ENCODE data around the gene MED12L. TPM values are rescaled to one million over a fixed set of nuclear protein-coding genes. Genes with fewer than 3 reads are reported as not detected.

The MED12L gene
- total RNA-seq, 1 experiment from 2014 or later, result 3.0 TPM

DNA sequence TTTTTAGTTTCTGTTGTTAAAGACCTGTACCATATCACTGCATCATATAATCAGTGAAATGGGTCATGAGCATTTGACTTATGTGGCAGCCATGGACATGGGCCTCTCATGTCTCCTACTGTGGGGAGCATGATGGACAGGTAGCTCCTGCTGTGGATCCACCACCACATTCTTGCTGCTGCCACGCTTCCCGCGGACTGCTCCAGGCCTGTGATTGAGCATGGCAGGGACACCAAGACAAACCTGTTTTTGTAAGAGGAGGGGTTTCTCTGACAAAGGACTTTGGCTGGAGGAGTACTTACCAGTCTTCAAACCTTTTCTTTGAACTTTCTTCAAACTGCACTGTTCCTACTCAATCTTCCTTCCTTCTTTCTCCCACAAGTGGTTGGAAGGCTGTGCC lies 210.8 kb downstream of the MED12L start:
- ChIA-PET CTCF (interaction anchor here (0.6 kb wide), 1 partner anchor 103 kb away, joined by 4 read pairs; no protein-coding TSS in a partner anchor), POLR2A (ENCODE audit: unreplicated experiment) (no interaction called here)
- no peaks in the 10 kb centered on the region for H3F3A ChIP-seq (ENCODE audit: insufficient read depth, low read depth)
- H3K4me1 ChIP-seq (replicated peaks; ENCODE audit: insufficient read depth), result peaks cover 2% of the 10 kb centered on the region; the same call in 1 of the 2 replicates
- H3K36me3 ChIP-seq (ENCODE audit: low read depth), result peaks cover 7% of the 10 kb centered on the region; the same call in 1 of the 2 replicates
- TF ChIP-seq, protein P1, sequence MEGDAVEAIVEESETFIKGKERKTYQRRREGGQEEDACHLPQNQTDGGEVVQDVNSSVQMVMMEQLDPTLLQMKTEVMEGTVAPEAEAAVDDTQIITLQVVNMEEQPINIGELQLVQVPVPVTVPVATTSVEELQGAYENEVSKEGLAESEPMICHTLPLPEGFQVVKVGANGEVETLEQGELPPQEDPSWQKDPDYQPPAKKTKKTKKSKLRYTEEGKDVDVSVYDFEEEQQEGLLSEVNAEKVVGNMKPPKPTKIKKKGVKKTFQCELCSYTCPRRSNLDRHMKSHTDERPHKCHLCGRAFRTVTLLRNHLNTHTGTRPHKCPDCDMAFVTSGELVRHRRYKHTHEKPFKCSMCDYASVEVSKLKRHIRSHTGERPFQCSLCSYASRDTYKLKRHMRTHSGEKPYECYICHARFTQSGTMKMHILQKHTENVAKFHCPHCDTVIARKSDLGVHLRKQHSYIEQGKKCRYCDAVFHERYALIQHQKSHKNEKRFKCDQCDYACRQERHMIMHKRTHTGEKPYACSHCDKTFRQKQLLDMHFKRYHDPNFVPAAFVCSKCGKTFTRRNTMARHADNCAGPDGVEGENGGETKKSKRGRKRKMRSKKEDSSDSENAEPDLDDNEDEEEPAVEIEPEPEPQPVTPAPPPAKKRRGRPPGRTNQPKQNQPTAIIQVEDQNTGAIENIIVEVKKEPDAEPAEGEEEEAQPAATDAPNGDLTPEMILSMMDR (conservative IDR thresholded peaks at IDR 0.05), result no peak
- no peak for TF ChIP-seq EZH2 (IDR thresholded peaks at IDR 0.05; ENCODE audit: low read depth)
- H3K79me2 ChIP-seq (ENCODE audit: low read depth), result no peaks in the 10 kb centered on the region
- BruUV-seq (replicated peaks), result no TSS peak
- no peak overlapping the region for H3K27ac ChIP-seq
- no peak overlapping the region for H3K4me2 ChIP-seq
- intact Hi-C loops (cut with micrococcal nuclease; ENCODE audit: unreplicated experiment), result loop anchor here (10.0 kb wide), 2 partner anchors 169 to 1169 kb away; partner anchors contain the start of gene IGSF10
- no peak overlapping the region for H2AFZ ChIP-seq
- no peak overlapping the region for H3K4me3 ChIP-seq
- no peaks in the 10 kb centered on the region for H3K9me2 ChIP-seq (ENCODE audit: insufficient read depth)
- no peaks in the 10 kb centered on the region for H4K20me1 ChIP-seq (ENCODE audit: insufficient read depth)
- no peak for DNase-seq
- no peaks in the 10 kb centered on the region for H3K27me3 ChIP-seq (ENCODE audit: insufficient read depth, low read depth)
- H3K9me3 ChIP-seq (ENCODE audit: insufficient read depth, low read depth), result no peaks in the 10 kb centered on the region

DNA sequence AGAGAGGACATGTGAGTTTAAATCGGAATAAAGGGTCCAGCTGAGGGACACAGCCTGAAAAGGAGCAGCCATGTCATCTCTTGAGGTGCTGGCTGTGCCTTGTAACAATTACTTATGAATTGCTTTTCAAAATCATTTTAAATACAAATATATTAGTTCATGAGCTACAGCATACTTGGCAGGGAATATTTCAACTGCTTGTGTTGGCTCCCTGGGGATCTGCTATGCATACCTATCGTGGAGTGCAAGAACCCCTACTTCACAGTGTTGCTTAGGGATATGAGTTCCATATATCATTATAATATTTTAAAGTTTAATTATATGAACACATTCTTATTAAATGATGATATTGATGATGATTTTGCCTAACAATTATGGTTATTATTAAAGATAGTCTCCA lies 212.0 kb downstream of the MED12L start:
- Histone ChIP-seq H2AFZ (no peak overlapping the region), H3K36me3 (ENCODE audit: low read depth) (peaks cover 7% of the 10 kb centered on the region; the same call in 1 of the 2 replicates), H4K20me1 (ENCODE audit: insufficient read depth) (no peaks in the 10 kb centered on the region), H3F3A (ENCODE audit: insufficient read depth, low read depth) (no peaks in the 10 kb centered on the region), H3K27me3 (ENCODE audit: insufficient read depth, low read depth) (no peaks in the 10 kb centered on the region), H3K27ac (no peak overlapping the region), H3K4me2 (no peak overlapping the region), H3K9me3 (ENCODE audit: insufficient read depth, low read depth) (no peaks in the 10 kb centered on the region), H3K4me1 (replicated peaks; ENCODE audit: insufficient read depth) (peaks cover 13% of the 10 kb centered on the region), H3K9me2 (ENCODE audit: insufficient read depth) (no peaks in the 10 kb centered on the region), H3K4me3 (no peak overlapping the region), H3K79me2 (ENCODE audit: low read depth) (no peaks in the 10 kb centered on the region)
- BruUV-seq (replicated peaks), result no TSS peak
- ChIA-PET CTCF (no interaction called here), POLR2A (ENCODE audit: unreplicated experiment) (no interaction called here)
- DNase-seq, result no peak
- intact Hi-C loops (cut with micrococcal nuclease; ENCODE audit: unreplicated experiment), result loop anchor here (10.0 kb wide), 2 partner anchors 167 to 1167 kb away; partner anchors contain the start of gene IGSF10
- TF ChIP-seq EZH2 (IDR thresholded peaks at IDR 0.05; ENCODE audit: low read depth), result no peak
- TF ChIP-seq, protein P1 (conservative IDR thresholded peaks at IDR 0.05), result no peak

DNA sequence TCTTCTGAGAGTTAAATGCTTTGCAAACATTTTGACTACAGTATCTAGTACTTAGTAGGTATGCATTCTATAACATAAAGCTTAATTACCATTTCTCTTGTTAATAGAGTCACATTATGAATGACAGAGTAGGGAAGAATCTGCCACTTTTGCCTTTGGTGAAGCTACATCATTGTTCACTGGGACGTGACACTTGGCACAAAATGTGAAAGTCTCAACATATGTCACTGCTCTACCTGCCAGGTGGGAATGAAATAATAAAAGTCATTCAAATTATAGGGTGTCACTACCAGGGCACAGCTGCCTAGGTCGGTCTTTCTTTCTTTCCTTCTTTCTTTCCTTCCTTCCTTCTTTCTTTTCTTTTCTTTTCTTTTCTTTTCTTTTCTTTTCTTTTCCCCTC lies 213.5 kb downstream of the MED12L start:
- no peak overlapping the region for H3K4me2 ChIP-seq
- no peaks in the 10 kb centered on the region for H3K9me2 ChIP-seq (ENCODE audit: insufficient read depth)
- H3K4me1 ChIP-seq (replicated peaks; ENCODE audit: insufficient read depth), result peaks cover 21% of the 10 kb centered on the region
- H3K27ac ChIP-seq, result no peak overlapping the region
- POLR2A ChIA-PET (ENCODE audit: unreplicated experiment), result no interaction called here
- H3F3A ChIP-seq (ENCODE audit: insufficient read depth, low read depth), result peaks cover 7% of the 10 kb centered on the region
- TF ChIP-seq, protein P1 (conservative IDR thresholded peaks at IDR 0.05), result no peak
- no peak for TF ChIP-seq EZH2 (IDR thresholded peaks at IDR 0.05; ENCODE audit: low read depth)
- BruUV-seq (replicated peaks), result no TSS peak
- H4K20me1 ChIP-seq (ENCODE audit: insufficient read depth), result no peaks in the 10 kb centered on the region
- H3K79me2 ChIP-seq (ENCODE audit: low read depth), result peaks cover 16% of the 10 kb centered on the region
- CTCF ChIA-PET, result interaction anchor here (0.6 kb wide), 1 partner anchor 28 kb away, joined by 5 read pairs; no protein-coding TSS in a partner anchor
- H3K36me3 ChIP-seq (ENCODE audit: low read depth), result peaks cover 7% of the 10 kb centered on the region; the same call in 1 of the 2 replicates
- H3K4me3 ChIP-seq, result no peak overlapping the region
- intact Hi-C loops (cut with micrococcal nuclease; ENCODE audit: unreplicated experiment), result loop anchor here (10.0 kb wide), 2 partner anchors 166 to 1166 kb away; partner anchors contain the start of gene IGSF10
- no peaks in the 10 kb centered on the region for H3K27me3 ChIP-seq (ENCODE audit: insufficient read depth, low read depth)
- H2AFZ ChIP-seq, result no peak overlapping the region
- no peak for DNase-seq
- H3K9me3 ChIP-seq (ENCODE audit: insufficient read depth, low read depth), result no peaks in the 10 kb centered on the region
